HG03139 (cell line): ENCODE results near the gene PDE8A.

Source experiments
- ATAC-seq: cut with Tn5 transposase; IDR thresholded peaks from one replicate; pipeline ENCODE4 v1.9.1; 2021; ENCODE audit not compliant: unreplicated experiment

Gene PDE8A, protein sequence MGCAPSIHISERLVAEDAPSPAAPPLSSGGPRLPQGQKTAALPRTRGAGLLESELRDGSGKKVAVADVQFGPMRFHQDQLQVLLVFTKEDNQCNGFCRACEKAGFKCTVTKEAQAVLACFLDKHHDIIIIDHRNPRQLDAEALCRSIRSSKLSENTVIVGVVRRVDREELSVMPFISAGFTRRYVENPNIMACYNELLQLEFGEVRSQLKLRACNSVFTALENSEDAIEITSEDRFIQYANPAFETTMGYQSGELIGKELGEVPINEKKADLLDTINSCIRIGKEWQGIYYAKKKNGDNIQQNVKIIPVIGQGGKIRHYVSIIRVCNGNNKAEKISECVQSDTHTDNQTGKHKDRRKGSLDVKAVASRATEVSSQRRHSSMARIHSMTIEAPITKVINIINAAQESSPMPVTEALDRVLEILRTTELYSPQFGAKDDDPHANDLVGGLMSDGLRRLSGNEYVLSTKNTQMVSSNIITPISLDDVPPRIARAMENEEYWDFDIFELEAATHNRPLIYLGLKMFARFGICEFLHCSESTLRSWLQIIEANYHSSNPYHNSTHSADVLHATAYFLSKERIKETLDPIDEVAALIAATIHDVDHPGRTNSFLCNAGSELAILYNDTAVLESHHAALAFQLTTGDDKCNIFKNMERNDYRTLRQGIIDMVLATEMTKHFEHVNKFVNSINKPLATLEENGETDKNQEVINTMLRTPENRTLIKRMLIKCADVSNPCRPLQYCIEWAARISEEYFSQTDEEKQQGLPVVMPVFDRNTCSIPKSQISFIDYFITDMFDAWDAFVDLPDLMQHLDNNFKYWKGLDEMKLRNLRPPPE

DNA sequence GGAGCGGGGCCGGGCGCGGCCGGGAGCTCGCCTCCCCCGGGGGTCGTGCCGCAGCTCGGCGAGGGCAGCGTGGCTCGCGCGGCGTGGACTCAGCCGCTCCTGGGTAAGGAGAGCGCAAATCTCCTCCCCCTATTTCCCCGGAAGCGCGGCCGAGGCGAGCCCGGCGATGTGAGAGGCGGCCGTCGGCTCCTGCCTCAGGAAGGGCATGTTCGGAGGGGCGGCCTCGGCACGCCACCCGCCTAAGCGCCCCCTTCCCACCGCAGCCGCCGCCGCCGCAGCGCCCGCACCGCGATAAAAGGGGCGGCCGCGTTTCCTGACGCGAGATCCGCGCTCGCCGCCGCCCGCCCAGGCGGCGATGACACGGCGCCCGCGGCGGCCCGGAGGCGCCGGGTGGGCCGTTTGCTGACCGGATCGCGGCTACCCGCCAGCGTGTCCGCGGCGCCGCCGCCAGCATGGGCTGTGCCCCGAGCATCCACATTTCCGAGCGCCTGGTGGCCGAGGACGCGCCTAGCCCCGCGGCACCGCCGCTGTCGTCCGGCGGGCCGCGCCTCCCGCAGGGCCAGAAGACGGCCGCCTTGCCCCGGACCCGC lies at the start of gene PDE8A:
TSS of gene PDE8A (plus strand) at position 146 of the 590 bp plus-strand sequence. CDS start at position 453, 307 bp downstream.
- peak; percentile 7 for ATAC-seq

DNA sequence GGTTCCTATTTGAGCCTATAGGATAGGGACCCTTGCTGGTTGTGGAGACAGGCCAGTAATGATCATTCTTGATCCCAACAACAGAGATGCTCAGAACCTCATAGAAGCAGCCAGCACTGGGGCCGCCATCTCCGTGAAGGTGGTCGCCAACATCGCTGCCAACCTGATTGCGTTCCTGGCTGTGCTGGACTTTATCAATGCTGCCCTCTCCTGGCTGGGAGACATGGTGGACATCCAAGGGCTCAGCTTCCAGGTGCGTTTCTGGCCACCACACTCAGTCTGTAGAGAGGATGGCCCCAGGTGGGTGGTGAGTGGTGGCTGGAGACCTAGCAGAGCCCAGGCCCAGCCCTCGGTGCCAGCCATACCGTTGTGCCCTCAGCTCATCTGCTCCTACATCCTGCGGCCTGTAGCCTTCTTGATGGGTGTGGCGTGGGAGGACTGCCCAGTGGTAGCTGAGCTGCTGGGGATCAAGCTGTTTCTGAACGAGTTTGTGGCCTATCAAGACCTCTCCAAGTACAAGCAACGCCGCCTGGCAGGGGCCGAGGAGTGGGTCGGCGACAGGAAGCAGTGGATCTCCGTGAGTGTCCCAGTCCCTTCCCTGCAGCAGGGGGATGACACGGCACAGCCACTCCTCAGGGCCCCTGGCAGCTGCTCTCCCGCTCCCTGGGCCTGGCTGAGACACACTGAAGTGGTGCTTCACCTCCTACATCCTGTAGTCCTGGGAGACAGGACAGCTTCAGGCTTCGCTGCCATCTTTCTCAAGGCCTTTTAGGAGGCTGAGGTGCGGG lies 46.5 kb upstream of the PDE8A start:
- ATAC-seq = no peak

DNA sequence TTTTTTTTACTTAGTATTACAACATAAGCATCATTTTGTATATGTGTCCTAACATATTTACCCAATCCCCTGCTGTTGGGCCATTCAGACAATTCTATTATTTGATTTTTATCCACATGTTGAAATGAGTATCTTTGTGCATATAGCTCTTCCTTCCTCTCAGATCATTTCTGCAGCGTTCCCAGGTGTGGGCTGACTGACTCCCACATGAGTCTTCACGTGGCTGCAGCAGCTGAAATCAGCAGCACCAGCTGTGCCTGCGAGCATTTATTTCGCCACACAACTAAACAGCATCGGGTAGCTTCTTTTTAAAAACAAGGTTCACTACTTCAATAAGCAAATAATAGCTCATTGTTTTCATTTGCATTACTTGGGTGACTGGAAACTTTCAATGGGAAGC lies 44.5 kb upstream of the PDE8A start:
- ATAC-seq = no peak

DNA sequence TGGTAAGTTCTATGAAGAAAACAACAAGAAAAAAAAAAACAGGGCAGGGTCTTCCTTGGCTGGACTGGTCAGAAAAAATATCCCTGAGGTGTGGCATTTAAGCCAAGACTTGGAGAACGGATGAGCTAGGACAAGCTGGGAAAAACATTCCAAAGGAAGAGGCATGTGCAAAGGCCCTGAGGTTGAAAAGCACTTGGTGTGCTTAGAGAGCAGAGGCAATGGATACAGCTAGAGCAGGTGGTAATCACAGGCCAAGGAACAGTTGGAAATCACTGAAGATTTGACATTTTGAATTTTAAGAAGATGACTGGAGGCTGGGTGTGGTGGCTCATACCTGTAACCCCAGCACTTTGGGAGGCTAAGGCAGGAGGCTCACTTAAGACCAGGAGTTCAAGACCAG lies 42.9 kb upstream of the PDE8A start:
- ATAC-seq = no peak

DNA sequence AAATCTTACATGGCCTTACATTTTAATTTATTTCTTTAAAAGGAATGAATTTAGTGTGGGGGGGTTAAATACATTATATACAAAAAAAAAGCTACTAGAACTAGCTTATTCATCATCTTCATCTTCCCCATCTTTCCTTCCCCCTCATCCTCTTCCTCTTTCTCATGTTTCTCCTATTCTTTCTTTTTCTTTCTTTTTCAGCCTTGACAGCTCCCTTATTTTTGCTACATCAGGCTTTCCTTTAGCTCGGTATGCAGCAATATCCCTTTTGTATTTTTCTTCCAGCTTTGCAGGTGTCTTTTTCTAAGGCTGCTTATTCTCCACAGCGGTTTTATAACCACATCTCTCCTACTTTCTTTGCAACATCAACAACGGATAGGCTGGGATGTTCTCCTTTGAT lies 41.3 kb upstream of the PDE8A start:
- ATAC-seq = no peak

DNA sequence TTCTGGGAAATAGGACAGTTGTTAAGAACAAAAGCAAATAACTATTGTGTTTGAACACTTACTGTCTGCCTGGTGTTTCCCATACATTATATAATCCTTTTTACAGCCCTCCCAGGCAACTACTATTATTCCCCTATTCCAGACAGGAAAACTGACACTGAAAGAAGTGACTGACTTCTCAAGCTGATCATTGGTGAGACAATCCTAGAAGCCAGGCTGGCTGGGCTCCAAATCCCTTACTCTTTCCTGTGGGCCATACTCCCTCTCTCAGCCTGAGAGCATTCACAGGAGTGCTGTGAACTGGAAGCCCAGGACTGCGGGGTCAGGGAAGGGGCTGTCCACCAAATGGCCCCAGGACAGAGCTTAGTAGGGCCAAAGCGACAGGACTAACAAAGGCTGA lies 39.2 kb upstream of the PDE8A start:
- no peak for ATAC-seq

DNA sequence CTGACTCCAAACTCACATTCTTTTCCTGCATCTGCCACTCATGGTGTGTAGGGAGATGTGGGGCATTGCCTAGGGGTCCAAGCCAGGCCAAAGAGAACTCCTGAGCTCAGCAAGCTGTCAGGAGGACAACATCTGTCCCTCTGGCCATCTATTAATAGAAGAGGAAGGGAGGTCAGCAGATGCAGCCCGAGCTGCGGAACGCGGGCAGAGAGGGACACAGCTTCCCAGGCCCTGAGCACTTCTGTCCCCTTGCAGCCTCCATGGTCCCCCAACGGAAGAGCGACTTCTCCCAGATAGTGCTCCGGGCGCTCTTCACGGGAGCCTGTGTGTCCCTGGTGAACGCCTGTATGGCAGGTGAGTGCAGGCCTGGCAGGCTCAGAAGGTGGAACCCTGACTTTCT lies 37.3 kb upstream of the PDE8A start:
- ATAC-seq = no peak

DNA sequence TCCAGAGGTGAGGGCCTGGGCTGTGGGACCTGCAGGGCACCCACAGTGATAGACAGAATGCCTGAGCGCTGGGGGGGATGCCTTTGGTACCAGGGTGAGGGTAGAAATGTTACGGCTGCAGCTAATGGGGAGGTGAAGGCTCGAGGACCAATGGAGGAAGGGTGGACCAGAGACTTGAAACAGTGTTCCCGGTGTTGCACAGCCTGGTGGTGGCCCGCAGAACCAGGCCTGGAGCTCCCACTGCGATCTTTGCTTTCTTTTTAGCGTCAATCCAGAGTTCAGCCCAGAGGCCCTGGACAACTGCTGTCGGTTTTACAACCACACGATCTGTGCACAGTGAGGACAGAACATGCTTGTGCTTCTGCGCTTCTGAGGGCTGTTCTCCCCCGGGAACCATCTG lies 36.8 kb upstream of the PDE8A start:
- ATAC-seq = no peak

DNA sequence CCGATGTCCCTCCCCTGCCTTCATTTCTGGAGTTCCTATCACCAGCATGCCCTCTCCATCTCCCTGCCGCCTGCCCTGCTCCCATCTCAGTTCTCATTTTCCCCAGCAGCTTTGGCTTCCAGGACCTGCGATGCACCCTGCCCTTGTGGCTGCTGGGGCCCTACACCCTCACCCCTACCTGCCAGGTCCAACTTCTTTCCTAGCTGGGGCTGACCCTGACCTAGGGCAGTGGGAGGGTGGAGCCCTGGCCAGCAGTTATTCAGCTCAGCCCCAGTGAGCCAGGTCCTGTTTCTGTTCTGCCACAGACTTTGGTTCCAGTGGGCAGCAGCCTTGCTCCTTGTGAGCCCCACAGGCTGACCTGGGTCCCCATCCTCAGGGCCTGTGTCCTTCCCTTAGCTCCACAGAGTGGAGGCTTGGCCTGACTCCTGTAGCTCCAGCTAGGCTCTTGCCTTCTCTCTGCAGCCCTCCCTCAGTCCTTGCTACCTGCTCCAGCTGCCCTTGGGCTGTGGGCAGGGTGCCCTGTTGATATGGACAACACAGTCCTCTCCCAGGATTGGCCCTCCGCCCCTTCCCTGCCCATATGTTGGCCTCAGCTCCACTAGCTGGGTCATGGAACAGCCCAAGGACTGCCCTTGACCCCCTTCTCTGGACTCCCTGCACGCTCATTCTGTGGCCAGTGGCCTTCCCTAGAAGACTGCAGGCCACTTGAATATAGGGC lies 34.7 kb upstream of the PDE8A start:
- no peak for ATAC-seq

DNA sequence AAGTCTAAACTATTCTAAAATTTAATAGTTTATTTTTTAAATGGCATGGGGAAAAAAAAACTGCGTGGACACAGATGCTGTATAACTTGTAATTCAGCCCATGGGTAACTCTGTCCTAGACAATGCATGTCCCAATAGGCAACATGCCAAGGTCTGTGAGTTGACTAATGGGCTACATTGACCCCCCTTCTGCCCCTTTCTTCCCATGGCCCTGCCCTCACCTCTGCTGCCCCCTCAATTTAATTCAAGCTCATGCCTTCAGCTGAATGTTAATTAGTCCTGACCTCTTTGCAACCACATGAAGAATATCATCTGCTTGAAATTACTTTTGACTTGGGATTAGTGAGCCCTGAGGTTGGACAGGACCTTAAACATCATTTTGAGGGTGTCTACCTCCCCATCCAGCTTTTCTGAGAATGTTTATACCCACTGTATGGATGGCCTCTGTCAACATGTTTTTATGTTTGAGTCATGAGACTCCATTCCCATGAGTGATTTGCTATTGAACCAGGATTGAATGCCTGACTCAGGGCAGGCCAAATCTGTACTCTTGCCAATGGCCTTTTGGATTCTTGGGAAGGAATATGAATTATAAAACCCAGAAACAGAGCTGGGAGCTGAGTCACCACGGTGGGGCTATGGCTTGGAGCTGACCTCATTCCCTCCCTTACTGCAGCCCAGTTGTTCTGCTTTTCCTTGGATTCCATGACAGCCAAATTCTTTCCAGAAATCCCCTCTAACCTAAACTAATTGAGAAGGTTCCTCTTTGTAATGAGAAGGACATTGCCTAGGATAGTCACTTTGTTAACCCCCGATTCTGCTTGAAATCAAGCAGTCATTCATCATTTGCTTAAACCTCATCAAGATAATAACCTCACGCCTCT lies 33.5 kb upstream of the PDE8A start:
- ATAC-seq = no peak

DNA sequence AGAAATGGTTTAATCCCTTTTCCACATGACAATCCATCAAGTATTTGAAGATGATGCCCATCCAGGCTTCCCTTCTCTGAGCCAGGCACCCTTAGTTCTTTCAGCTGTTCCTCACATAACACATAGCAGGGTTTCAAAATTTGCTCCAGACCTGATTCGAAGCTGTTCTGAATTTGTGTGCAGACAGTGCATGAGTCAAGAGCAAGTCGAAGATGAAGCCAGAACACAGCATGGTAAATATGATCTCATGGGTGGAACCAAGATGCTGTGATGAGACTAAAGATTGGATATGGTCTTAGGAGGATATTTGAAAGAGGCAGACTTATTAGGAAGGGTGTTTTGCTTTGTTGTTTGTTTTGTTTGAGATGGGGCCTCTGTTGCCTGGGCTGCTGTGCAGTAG lies 32.6 kb upstream of the PDE8A start:
- no peak for ATAC-seq

DNA sequence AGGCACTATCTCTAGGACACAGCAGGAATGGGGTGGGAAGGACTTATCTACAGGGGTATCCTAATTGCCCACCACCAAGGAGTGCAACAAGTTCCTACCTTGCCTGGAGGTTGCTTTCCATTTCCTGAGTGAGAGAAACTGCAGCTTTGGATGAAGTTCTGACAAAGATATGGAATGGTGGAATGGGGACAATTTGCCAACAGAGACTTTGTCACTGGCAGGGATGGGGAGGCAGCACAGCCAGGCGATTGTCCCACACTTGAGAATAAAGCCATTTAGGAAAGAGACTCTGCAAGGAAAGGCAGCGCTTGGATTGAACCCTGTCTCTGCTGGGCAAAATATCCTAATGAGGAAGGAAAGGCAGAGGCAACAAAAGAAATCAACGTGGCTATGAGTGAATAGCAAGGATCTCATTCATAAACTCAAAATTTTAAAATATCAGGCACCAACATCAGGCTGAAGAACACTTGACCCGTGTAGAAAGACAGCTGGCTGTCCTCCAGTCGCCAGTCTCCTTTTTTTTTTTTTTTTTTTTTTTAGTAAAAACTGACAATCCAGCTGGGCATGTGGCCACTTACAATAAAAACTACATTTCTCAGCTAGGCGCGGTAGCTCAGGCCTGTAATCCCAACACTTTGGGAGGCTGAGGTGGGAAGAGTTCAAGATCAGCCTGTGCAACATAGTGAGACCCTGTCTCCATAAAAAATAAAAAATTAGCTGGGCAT lies 31.6 kb upstream of the PDE8A start:
- no peak for ATAC-seq

DNA sequence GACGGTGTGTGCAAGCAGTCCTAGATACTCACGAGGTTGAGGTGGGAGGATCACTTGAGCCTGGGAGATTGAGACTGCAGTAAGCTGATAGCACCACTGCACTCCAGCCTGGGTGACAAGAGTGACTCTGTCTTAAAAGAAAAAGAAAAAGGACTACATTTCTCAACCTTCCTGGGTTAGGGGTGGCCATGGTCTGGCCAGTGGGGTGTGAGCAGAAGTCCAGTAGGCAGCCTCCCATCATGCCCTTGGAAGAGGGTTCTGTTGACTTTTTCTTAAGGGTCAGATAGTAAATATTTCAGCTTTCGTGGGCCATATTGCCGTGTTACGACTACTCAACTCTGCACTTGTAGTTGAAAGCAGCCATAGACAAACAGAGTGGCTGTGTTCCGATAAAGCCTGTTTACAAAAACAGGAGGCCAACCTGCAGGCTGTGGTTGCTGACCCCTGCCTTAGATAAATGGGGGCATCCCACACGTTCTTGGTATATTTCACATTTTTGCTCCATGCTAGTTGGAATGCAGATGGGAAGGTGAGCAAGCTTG lies 31.0 kb upstream of the PDE8A start:
- ATAC-seq = no peak

DNA sequence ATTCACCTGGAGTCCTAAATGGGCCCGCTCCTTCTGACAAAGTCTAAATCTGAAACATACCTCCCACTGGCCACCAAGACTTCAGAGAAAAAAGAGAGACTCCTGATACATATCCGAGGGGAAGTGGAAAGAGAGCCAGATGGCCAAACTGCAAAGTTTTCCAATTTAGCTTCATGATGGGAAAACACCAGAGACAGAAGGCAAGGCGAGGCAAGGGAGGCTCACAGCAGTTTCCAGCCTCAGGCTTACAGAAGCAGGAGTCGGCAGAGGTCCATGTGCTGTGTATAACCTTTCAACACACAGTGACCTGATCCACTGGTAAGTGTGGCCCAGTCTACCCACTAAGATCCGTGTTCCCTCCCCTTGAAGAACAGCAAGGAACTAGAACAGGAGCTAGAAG lies 29.9 kb upstream of the PDE8A start:
- ATAC-seq = no peak

DNA sequence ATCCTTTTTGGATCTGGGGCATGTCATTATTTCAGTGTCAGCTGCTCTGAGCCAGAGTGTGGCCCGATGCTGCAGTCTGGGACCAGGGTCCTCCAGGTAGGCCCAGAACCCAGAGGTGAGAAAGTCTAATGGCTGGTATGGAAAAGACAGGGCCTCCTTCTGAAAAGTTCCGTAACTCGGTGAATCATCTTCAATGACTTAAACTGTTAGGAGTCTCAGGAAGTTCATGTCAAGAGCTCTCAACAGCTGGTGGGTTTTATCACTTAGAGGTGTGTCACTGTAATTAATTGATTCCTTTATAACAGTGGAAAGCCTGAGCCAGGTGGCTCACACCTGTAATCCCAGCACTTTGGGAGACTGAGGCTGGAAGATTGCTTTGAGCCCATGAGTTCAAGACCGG lies 28.5 kb upstream of the PDE8A start:
- ATAC-seq = no peak

DNA sequence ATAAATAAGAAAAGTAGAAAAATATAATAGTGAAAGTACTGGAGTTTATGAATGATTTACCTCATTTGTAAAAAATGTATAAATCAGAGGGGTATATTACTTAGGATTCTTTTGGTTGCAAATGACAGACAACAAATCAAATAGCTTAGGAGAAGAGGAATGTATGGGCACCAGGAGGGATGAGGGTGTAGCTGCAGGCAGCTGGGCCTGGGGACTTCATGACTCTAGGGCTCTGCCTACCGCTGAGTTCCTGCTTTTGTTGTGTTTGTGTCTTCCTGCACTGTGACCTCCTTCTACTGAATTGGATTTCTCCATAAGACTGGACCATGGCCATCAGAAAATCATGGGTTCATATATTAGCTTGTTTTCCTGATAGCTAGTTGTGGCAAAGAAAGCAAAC lies 27.9 kb upstream of the PDE8A start:
- ATAC-seq = no peak

DNA sequence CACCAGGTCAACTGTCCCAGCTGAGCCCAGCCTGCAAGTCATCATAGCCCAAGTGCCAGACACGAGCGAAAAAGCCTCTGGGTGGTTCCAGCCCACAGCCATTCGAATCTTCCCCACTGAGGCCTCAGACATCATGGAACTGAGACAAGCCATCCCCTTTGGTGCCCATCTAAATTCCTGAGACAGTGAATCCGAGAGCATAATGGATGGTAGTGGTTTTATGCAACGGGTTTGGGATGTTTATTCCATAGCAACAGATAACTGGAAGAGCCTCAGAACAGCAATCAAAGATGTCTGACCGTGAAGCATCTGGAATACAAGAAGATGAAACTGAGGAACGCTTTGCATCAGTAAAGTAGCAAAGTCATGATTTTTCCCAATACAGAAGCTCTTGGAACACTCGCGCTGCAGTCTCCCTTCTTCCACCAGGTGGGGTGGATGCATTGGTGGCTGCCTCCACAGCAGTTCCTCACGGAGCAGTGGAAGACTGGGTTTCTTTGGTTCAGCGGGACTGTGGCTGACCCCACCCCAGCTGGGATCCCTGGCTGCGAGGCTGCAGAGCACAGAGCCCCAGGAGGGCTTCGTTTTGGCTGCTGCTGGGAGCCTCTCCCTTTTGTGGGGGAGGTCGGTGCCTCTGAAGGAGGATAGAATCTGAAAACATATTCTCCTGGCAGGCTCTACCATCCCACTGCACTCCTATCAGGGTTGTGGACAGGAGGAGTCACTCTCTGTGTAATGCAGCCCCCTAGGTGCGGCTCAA lies 26.4 kb upstream of the PDE8A start:
- no peak for ATAC-seq

DNA sequence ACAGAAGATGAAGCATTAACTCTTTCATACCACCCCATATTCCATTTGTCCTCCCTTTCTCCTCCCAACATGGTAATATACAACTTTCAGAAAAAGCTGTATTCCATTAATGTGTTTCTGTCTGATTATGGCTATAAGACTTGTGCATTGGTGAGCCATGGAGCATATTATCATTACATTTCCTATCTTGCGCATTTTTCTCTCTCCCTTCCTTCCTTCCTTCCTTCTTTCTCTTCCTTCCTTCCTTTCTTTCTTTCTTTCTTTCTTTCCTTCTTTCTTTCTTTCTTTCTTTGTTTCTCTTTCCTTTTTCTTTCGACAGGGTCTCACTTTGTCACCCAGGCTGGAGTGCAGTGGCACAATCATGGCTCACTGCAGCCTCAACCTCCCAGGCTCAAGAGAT lies 25.5 kb upstream of the PDE8A start:
- ATAC-seq = no peak
